IPS DF 19.7 (cell line): Measurements from ENCODE around the gene MGLL.
A peak's percentile ranks its signal among the peaks of the same experiment; 100 is the strongest.

ENCODE experiments used
- DNase-seq: peaks from one replicate; pipeline ENCODE4 v3.0.0-alpha.2; 2013; ENCODE audit warnings: low read depth, low spot score

Gene MGLL

GRCh38 chr3:127814325-127814781, 8.0 kb downstream of the MGLL start:
- no peak for DNase-seq

DNA sequence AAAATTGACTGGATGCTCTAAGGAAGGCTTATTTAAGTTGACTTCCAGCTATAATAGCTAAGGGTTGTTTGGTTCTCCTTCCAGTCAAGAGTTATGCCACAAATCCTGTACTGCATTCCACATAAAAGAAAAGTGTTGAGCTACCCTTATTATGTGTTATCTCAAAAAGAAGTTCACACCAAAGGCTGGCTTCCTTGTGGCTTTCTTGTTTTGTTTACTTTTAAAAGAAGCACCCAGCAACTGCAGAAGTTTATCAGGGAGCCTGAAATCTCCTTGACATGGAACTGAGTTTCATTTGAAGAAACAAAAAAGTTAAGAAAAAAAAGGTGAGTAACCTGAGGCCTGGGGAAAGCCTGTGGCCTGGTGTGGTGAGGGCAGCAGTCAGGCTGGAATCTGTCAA, 10.2 kb downstream of the MGLL start:
- no peak for DNase-seq

- DNase-seq, result no peak
Measured at GRCh38 chr3:127811717-127812116, 10.6 kb downstream of the MGLL start.

DNA sequence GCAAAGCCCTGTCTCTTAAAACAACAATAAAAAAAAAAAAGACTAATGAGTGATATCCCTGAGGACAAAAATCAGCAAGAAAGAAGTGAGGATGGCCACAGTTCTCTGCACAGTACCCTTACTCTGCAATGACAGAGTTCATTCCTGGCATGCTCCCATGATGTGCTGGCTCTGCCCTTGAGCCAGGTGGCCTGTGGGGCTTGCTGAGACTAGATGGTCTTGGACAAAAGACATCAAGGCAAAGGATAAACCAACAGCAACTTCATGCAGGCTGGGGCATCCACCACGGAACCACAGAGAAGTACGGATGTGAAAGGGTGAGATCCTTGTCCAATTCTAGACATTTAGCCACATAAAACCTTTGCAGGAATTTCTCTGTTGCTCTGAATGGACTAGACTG, 12.7 kb downstream of the MGLL start:
- no peak for DNase-seq

DNA sequence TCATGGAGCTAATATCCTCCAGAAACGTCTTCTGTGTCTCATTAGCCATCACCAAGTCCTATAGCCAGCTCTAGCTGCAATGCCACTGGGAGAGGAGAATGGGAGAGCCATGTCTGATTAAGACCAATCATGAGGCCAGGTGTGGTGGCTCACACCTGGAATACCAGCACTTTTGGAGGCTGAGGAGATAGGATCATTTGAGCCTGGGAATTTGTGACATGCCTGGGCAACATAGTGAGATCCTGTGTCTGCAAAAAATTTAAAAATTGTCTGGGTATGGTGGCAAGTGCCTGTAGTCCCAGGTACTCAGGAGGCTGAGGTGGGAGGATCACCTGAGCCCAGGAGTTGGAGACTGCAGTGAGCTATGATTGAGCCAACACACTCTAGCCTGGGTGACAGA, 13.1 kb downstream of the MGLL start:
- DNase-seq, result no peak

- DNase-seq, result no peak
Measured at GRCh38 chr3:127808197-127808596, 14.1 kb downstream of the MGLL start.

GRCh38 chr3:127805026-127805753, 17.1 kb downstream of the MGLL start:
- DNase-seq, result no peak

GRCh38 chr3:127804141-127804540, 18.2 kb downstream of the MGLL start:
- DNase-seq, result no peak

GRCh38 chr3:127803619-127804018, 18.7 kb downstream of the MGLL start:
- DNase-seq, result no peak

DNA sequence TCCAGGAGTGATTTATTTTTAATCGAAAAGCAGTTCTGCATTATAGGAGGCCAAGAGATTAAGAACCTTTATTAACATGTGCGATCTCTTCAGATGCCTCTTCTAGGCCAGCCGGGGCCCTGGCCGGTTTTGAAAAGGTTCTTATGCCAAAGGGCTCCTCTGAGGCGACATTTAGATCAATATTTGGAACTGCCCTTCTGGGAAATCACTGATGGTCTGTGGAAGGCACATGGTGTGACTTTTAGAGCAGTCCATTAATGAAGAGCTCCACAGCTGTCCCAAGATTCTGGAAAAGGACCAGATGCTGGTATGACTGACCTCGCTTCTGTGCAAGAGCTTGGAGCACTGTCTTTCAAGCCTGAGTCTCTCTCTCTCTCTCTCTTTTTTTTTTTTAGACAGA, 19.7 kb downstream of the MGLL start:
- DNase-seq, result no peak

- DNase-seq, result no peak
Measured at GRCh38 chr3:127801731-127802313, 20.5 kb downstream of the MGLL start.

GRCh38 chr3:127800508-127800907, 21.8 kb downstream of the MGLL start:
- peak; percentile 17 for DNase-seq

GRCh38 chr3:127799476-127800222, 22.7 kb downstream of the MGLL start:
- no peak for DNase-seq

GRCh38 chr3:127798716-127799115, 23.6 kb downstream of the MGLL start:
- DNase-seq, result no peak

GRCh38 chr3:127796831-127797150, 25.5 kb downstream of the MGLL start:
- DNase-seq, result no peak

- no peak for DNase-seq
Measured at GRCh38 chr3:127796045-127796830, 26.1 kb downstream of the MGLL start.

DNA sequence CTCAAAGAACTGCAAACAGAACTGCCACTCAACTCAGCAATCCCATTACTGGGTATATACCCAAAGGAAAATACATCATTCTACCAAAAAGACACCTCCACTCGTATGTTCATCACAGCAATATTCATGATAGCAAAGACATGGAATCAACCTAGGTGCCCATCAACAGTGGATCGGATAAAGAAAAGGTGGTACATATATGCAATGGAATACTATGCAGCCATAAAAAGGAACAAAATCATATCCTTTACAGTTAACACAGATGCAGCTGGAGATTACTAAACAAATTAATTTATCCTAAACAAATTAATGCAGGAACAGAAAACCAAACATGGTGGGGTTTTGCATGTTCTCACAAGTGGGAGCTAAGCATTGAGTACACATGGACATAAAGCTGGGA, 27.3 kb downstream of the MGLL start:
- DNase-seq, result no peak

DNA sequence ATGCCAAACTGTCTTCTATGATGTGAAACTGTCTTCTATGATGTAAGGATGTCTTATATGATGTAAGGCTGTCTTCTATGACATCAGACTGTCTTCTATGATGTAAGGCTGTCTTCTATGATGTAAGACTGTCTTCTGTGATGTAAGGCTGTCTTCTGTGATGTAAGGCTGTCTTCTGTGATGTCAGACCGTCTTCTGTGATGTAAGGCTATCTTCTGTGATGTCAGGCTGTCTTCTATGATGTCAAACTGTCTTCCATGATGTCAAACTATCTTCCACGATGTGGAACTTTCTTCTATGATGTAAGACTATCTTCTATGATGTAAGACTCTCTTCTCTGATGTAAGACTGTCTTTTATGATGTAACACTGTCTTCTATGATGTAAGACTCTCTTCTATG, 27.9 kb downstream of the MGLL start:
- DNase-seq, result no peak

- DNase-seq, result no peak
Measured at GRCh38 chr3:127792541-127793292, 29.6 kb downstream of the MGLL start.

GRCh38 chr3:127791221-127791913, 30.9 kb downstream of the MGLL start:
- peak; percentile 5 for DNase-seq

- DNase-seq, result no peak
Measured at GRCh38 chr3:127790882-127791183, 31.5 kb downstream of the MGLL start.
